HepG2 (cell line): ENCODE measurements around the gene RRAS. TPM values are rescaled to one million over a fixed set of nuclear protein-coding genes. Genes with fewer than 3 reads are reported as not detected.

Experiments used
- CBFB ChIP-seq: sonication (generic); formaldehyde crosslinking; IDR thresholded peaks from 2 replicates; pipeline ENCODE4 v1.4.0; 2020; ENCODE audit warnings: missing genetic modification reagents
- CENPBD1 ChIP-seq: sonication (generic); formaldehyde crosslinking; IDR thresholded peaks from 2 replicates; pipeline ENCODE4 v1.8.0; 2022; ENCODE audit warnings: missing genetic modification reagents, low read depth, mild to moderate bottlenecking, borderline replicate concordance
- E2F1 ChIP-seq: sonication (generic); formaldehyde crosslinking; IDR thresholded peaks from 2 replicates; pipeline ENCODE4 v1.5.0; 2020; ENCODE audit warnings: missing genetic modification reagents
- ETV5 ChIP-seq: IDR thresholded peaks from 2 replicates; pipeline ENCODE4 v1.6.1; 2018; ENCODE audit warnings: missing biosample characterization, missing genetic modification reagents, inconsistent platforms, borderline replicate concordance
- GATAD1 ChIP-seq: IDR thresholded peaks from 2 replicates; pipeline ENCODE4 v1.6.1; 2016; ENCODE audit warnings: missing genetic modification reagents, missing compliant biosample characterization
- GLMP ChIP-seq: sonication (generic); formaldehyde crosslinking; IDR thresholded peaks from 2 replicates; pipeline ENCODE4 v1.9.0; 2021; ENCODE audit warnings: missing genetic modification reagents, mild to moderate bottlenecking, borderline replicate concordance
- GTF3A ChIP-seq: sonication (generic); formaldehyde crosslinking; conservative IDR thresholded peaks from 2 replicates; pipeline ENCODE4 v1.4.0; 2020; ENCODE audit warnings: mild to moderate bottlenecking, missing genetic modification reagents
- HCFC1 ChIP-seq: fragments of 150-350 bp; IDR thresholded peaks from 2 replicates; pipeline ENCODE4 v1.6.1; 2014; ENCODE audit warnings: low read depth, low read length
- IKZF5 ChIP-seq: IDR thresholded peaks from 2 replicates; pipeline ENCODE4 v1.6.1; 2018; ENCODE audit warnings: missing genetic modification reagents, mild to moderate bottlenecking, missing compliant biosample characterization
- RELA ChIP-seq: sonication (generic); formaldehyde crosslinking; IDR thresholded peaks from 2 replicates; pipeline ENCODE4 v1.4.0; 2020; ENCODE audit warnings: missing genetic modification reagents
- SCMH1 ChIP-seq: sonication (generic); formaldehyde crosslinking; IDR thresholded peaks from 2 replicates; pipeline ENCODE4 v1.9.0; 2021; ENCODE audit warnings: missing genetic modification reagents, mild to moderate bottlenecking, borderline replicate concordance
- SMARCE1 ChIP-seq: fragments of 450-650 bp; IDR thresholded peaks from 2 replicates; pipeline ENCODE4 v1.6.1; 2017; ENCODE audit warnings: borderline replicate concordance
- TP53 ChIP-seq: sonication (generic); formaldehyde crosslinking; conservative IDR thresholded peaks from 2 replicates; pipeline ENCODE4 v1.4.0; 2020; ENCODE audit warnings: missing genetic modification reagents
- ZFY ChIP-seq: sonication (generic); formaldehyde crosslinking; IDR thresholded peaks from 2 replicates; pipeline ENCODE4 v1.4.0; 2020; ENCODE audit warnings: missing genetic modification reagents
- ZNF24 ChIP-seq: fragments of 450-650 bp; IDR thresholded peaks from 2 replicates; pipeline ENCODE4 v1.6.1; 2017; ENCODE audit warnings: antibody characterized with exemption, mild to moderate bottlenecking
- ZNF512 ChIP-seq: sonication (generic); formaldehyde crosslinking; IDR thresholded peaks from 2 replicates; pipeline ENCODE4 v1.4.0; 2020; ENCODE audit warnings: mild to moderate bottlenecking, missing genetic modification reagents
- ZSCAN30 ChIP-seq: sonication (generic); formaldehyde crosslinking; IDR thresholded peaks from 2 replicates; pipeline ENCODE4 v1.5.0; 2020; ENCODE audit warnings: mild to moderate bottlenecking, missing genetic modification reagents
- polyA plus RNA-seq, 8 experiments: library from polyadenylated mRNA; depleted of rRNA in 3 of 8; stranded (reverse) in 7 of 8; unstranded in 1 of 8; fragments of >200 nt; fragmentation: Illumina TruSeq in 4 of 8; extraction: Trizol in 4 of 8; gene quantifications; 2 replicates each; pipeline versions ENCODE4 v1.2.1 to v1.2.3, GENCODE V29; 2011 to 2016; ENCODE audit warnings: low read depth in 4 of 8, missing spikeins in 1 of 8, mixed read lengths in 1 of 8; ENCODE audit not compliant: insufficient read depth in 1 of 8
- total RNA-seq, 5 experiments: library from RNA; depleted of rRNA; stranded (reverse); fragments of >200 nt; fragmentation: Illumina TruSeq; extraction: Trizol; gene quantifications; 2 replicates each; pipeline ENCODE4 v1.2.3, GENCODE V29; 2016; ENCODE audit warnings: low read depth in 1 of 5
- TF ChIP-seq, protein P1 (sequence below): sonication (generic); formaldehyde crosslinking; IDR thresholded peaks from 2 replicates; pipeline ENCODE4 v1.8.1; 2022; ENCODE audit warnings: mild to moderate bottlenecking, missing genetic modification reagents
- TF ChIP-seq, protein P2 (sequence below): sonication (generic); formaldehyde crosslinking; IDR thresholded peaks from 2 replicates; pipeline ENCODE4 v1.4.0; 2020; ENCODE audit warnings: missing genetic modification reagents
- TF ChIP-seq, protein P3 (sequence below): sonication (generic); formaldehyde crosslinking; conservative IDR thresholded peaks from 2 replicates; pipeline ENCODE4 v1.8.0; 2022; ENCODE audit warnings: mild to moderate bottlenecking, moderate library complexity, missing genetic modification reagents

Gene RRAS
- total and polyA plus RNA-seq, 2 of the 13 experiments (the other 11 are each of a cell fraction or from before 2014, with no cell fraction given): 1.5 to 12.0 TPM

DNA sequence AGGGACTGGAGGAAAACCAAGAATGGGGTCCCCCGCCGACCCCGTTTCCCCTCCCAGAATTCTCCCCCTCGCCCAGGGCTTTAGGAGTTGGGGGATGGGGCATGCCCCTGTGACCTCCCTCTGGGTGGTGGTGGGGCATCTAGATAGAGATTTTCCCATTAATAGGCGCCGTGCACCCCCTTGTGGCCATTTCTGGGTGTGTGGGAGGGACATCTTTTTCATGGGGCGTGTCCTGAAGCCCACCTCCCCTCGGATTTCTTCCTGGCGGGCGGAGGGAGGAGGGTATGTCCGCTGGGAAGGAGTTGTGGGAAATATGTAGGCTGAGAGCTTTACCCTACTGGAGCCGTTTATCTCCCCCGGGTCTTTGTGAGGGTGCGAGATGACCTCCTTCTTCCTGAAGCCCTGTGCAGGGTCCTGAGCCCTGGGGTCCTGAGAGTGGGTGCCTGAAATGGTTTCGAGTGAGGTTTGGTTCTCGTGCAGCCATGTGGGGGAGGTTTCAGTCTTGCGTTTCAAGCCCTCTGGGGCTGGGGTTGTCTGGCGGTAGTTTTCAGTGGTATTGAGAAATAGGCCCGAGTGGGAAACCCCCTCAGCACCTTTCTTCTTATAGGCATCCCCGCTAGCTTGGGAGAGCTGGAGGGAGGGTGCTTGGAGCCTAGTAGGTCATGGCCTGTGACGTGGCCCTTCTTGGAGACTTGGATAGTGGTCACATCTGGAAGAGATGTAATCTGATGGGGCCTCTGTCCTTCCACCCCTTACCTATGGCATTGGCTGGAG, 38.1 kb upstream of the RRAS start (continued):
- TF ChIP-seq RELA (CRISPR knock-in tag) (no peak), E2F1 (CRISPR knock-in tag) (no peak), ZFY (CRISPR knock-in tag) (0 out of 2 replicates have a peak, but pooled peaks have one; percentile 15), CBFB (CRISPR knock-in tag) (no peak), ETV5 (CRISPR knock-in tag) (no peak), SMARCE1 (no peak), ZNF24 (no peak), SCMH1 (CRISPR knock-in tag) (no peak), ZSCAN30 (CRISPR knock-in tag) (no peak), IKZF5 (CRISPR knock-in tag) (no peak), ZNF512 (CRISPR knock-in tag) (no peak), GTF3A (CRISPR knock-in tag) (no peak), HCFC1 (no peak), GATAD1 (CRISPR knock-in tag) (no peak), TP53 (CRISPR knock-in tag) (no peak), GLMP (CRISPR knock-in tag) (no peak), CENPBD1 (CRISPR knock-in tag) (no peak)
- TF ChIP-seq, protein P1, sequence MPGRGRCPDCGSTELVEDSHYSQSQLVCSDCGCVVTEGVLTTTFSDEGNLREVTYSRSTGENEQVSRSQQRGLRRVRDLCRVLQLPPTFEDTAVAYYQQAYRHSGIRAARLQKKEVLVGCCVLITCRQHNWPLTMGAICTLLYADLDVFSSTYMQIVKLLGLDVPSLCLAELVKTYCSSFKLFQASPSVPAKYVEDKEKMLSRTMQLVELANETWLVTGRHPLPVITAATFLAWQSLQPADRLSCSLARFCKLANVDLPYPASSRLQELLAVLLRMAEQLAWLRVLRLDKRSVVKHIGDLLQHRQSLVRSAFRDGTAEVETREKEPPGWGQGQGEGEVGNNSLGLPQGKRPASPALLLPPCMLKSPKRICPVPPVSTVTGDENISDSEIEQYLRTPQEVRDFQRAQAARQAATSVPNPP (CRISPR knock-in tag): no peak
- TF ChIP-seq, protein P2, sequence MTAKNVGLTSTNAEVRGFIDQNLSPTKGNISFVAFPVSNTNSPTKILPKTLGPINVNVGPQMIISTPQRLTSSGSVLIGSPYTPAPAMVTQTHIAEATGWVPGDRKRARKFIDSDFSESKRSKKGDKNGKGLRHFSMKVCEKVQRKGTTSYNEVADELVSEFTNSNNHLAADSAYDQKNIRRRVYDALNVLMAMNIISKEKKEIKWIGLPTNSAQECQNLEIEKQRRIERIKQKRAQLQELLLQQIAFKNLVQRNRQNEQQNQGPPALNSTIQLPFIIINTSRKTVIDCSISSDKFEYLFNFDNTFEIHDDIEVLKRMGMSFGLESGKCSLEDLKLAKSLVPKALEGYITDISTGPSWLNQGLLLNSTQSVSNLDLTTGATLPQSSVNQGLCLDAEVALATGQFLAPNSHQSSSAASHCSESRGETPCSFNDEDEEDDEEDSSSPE (CRISPR knock-in tag): no peak
- TF ChIP-seq, protein P3, sequence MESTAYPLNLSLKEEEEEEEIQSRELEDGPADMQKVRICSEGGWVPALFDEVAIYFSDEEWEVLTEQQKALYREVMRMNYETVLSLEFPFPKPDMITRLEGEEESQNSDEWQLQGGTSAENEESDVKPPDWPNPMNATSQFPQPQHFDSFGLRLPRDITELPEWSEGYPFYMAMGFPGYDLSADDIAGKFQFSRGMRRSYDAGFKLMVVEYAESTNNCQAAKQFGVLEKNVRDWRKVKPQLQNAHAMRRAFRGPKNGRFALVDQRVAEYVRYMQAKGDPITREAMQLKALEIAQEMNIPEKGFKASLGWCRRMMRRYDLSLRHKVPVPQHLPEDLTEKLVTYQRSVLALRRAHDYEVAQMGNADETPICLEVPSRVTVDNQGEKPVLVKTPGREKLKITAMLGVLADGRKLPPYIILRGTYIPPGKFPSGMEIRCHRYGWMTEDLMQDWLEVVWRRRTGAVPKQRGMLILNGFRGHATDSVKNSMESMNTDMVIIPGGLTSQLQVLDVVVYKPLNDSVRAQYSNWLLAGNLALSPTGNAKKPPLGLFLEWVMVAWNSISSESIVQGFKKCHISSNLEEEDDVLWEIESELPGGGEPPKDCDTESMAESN (CRISPR knock-in tag): no peak
